ENCODE results near the gene FAM180A. TPM values are rescaled to one million over a fixed set of nuclear protein-coding genes. Genes with fewer than 3 reads are reported as not detected.

FAM180A gene
- total RNA-seq, 1 experiment from 2014 or later, result not detected

DNA sequence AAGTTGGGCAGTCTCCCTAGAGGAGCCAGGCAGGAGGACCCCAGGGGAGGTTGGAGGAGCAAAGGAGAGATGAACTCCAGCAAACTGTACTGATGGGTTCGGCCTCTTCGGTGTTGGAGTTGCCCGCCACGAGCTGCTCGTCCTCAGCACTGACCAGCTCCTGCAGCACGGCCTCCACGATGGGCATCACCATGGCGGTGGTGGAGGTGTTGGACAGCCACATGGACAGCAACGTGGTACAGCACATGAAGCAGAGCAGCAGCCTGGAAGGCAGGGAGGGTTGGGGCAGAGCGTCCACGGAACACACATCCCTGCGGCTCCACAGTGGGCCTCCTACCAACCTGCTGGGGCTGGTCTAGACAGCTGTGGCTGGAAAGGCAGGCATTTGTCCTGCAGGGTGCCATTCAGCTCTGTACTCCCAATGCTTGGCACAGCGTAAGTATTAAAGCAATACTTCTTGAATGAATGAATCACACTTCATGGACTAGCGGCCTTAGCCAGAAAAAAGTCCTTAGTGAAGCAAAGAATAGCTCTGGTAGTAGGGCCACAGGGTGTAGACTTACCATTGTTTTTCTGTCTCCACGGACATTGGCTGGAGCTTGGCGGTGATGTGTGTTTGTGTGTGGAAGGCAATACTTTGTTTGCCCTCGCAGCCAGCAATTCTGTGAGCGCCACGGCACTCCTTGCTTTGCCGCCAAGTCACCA lies 42.4 kb downstream of the FAM180A start:
- Histone ChIP-seq H3K9me3 (ENCODE audit: control insufficient read depth, insufficient read depth, low read depth, low read length) (no peaks in the 10 kb centered on the region), H3K4me1 (ENCODE audit: control insufficient read depth, insufficient read depth, low read length) (no peaks in the 10 kb centered on the region), H3K27me3 (ENCODE audit: control insufficient read depth, insufficient read depth, low read length) (no peaks in the 10 kb centered on the region), H3K4me3 (ENCODE audit: low read depth in 2 of 2, low read length in 2 of 2) (no peak overlapping the region), H3K27ac (ENCODE audit: low read length) (no peak overlapping the region), H3K36me3 (ENCODE audit: control insufficient read depth, insufficient read depth, low read length) (no peaks in the 10 kb centered on the region)
- BruUV-seq (replicated peaks), result no TSS peak
- intact Hi-C loops (cut with micrococcal nuclease; ENCODE audit: unreplicated experiment), result no loop called here
- POLR2A ChIA-PET, result no interaction called here
- in situ Hi-C loops (cut with HindIII; ENCODE audit: low pct_unique_long_range_greater_than_20kb, low sequenced_read_pairs), result no loop called here
- no peak for TF ChIP-seq POLR2AphosphoS5 (IDR thresholded peaks at IDR 0.05; ENCODE audit: low read depth, low read length)
- no peak for TF ChIP-seq TCF7L2 (IDR thresholded peaks at IDR 0.05; ENCODE audit: low read depth, low read length)
- TF ChIP-seq, protein P1, sequence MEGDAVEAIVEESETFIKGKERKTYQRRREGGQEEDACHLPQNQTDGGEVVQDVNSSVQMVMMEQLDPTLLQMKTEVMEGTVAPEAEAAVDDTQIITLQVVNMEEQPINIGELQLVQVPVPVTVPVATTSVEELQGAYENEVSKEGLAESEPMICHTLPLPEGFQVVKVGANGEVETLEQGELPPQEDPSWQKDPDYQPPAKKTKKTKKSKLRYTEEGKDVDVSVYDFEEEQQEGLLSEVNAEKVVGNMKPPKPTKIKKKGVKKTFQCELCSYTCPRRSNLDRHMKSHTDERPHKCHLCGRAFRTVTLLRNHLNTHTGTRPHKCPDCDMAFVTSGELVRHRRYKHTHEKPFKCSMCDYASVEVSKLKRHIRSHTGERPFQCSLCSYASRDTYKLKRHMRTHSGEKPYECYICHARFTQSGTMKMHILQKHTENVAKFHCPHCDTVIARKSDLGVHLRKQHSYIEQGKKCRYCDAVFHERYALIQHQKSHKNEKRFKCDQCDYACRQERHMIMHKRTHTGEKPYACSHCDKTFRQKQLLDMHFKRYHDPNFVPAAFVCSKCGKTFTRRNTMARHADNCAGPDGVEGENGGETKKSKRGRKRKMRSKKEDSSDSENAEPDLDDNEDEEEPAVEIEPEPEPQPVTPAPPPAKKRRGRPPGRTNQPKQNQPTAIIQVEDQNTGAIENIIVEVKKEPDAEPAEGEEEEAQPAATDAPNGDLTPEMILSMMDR (IDR thresholded peaks at IDR 0.05), result no peak
- TF ChIP-seq, protein P2, sequence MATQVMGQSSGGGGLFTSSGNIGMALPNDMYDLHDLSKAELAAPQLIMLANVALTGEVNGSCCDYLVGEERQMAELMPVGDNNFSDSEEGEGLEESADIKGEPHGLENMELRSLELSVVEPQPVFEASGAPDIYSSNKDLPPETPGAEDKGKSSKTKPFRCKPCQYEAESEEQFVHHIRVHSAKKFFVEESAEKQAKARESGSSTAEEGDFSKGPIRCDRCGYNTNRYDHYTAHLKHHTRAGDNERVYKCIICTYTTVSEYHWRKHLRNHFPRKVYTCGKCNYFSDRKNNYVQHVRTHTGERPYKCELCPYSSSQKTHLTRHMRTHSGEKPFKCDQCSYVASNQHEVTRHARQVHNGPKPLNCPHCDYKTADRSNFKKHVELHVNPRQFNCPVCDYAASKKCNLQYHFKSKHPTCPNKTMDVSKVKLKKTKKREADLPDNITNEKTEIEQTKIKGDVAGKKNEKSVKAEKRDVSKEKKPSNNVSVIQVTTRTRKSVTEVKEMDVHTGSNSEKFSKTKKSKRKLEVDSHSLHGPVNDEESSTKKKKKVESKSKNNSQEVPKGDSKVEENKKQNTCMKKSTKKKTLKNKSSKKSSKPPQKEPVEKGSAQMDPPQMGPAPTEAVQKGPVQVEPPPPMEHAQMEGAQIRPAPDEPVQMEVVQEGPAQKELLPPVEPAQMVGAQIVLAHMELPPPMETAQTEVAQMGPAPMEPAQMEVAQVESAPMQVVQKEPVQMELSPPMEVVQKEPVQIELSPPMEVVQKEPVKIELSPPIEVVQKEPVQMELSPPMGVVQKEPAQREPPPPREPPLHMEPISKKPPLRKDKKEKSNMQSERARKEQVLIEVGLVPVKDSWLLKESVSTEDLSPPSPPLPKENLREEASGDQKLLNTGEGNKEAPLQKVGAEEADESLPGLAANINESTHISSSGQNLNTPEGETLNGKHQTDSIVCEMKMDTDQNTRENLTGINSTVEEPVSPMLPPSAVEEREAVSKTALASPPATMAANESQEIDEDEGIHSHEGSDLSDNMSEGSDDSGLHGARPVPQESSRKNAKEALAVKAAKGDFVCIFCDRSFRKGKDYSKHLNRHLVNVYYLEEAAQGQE (IDR thresholded peaks at IDR 0.05; ENCODE audit: insufficient read depth in 1 of 2, low read depth in 2 of 2, low read length in 1 of 2), result no peak
- no peak for TF ChIP-seq SIN3A (IDR thresholded peaks at IDR 0.05; ENCODE audit: borderline replicate concordance, insufficient read depth, low read depth, low read length)
- no peak for DNase-seq (ENCODE audit: low read depth, low spot score)
- CTCF ChIA-PET, result no interaction called here
- no peak for ATAC-seq

DNA sequence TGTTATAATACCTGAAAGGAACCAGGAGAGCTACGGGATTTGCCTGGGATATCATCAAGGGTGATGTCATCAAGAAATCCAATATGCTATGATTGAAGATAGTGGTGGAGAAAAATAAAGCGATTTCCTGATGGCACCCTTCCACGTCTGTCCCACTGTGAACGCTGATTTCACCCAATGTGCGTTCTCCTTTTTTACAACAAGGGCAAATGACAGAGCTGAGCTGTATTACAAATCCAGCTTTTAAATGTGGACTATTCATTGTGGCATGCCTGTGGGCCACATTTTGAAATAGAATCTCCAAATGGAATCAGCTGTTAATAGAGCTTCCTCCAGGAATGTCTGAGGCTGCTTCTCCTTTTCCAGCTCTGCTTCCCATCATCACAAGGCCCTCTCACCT lies 43.9 kb downstream of the FAM180A start:
- ATAC-seq (no peak), DNase-seq (ENCODE audit: low read depth, low spot score) (no peak)
- intact Hi-C loops (cut with micrococcal nuclease; ENCODE audit: unreplicated experiment) (no loop called here), in situ Hi-C loops (cut with HindIII; ENCODE audit: low pct_unique_long_range_greater_than_20kb, low sequenced_read_pairs) (no loop called here)
- TF ChIP-seq, protein P1 (IDR thresholded peaks at IDR 0.05), result no peak
- TF ChIP-seq, protein P2 (IDR thresholded peaks at IDR 0.05; ENCODE audit: insufficient read depth in 1 of 2, low read depth in 2 of 2, low read length in 1 of 2), result no peak
- TF ChIP-seq TCF7L2 (IDR thresholded peaks at IDR 0.05; ENCODE audit: low read depth, low read length) (no peak), SIN3A (IDR thresholded peaks at IDR 0.05; ENCODE audit: borderline replicate concordance, insufficient read depth, low read depth, low read length) (no peak), POLR2AphosphoS5 (IDR thresholded peaks at IDR 0.05; ENCODE audit: low read depth, low read length) (no peak)
- BruUV-seq (replicated peaks), result no TSS peak
- Histone ChIP-seq H3K9me3 (ENCODE audit: control insufficient read depth, insufficient read depth, low read depth, low read length) (no peaks in the 10 kb centered on the region), H3K36me3 (ENCODE audit: control insufficient read depth, insufficient read depth, low read length) (no peaks in the 10 kb centered on the region), H3K4me1 (ENCODE audit: control insufficient read depth, insufficient read depth, low read length) (no peaks in the 10 kb centered on the region), H3K27me3 (ENCODE audit: control insufficient read depth, insufficient read depth, low read length) (no peaks in the 10 kb centered on the region), H3K4me3 (ENCODE audit: low read depth in 2 of 2, low read length in 2 of 2) (no peak overlapping the region), H3K27ac (ENCODE audit: low read length) (no peak overlapping the region)
- POLR2A ChIA-PET, result no interaction called here
- CTCF ChIA-PET, result no interaction called here

All from Panc1 (cell line).